Glutamatergic neuron (in vitro differentiated cells): Measurements from ENCODE around the gene SYNDIG1L. TPM values are rescaled to one million over a fixed set of nuclear protein-coding genes. Genes with fewer than 3 reads are reported as not detected.
"Not testable (repeated sequence)": the region's sequence is repeated elsewhere in the genome, so short reads cannot be mapped to it uniquely, and the experiment has no call there.

Source experiments
- DNase-seq: peaks from one replicate; pipeline ENCODE4 v3.0.0; 2022
- H3K27ac Mint-ChIP-seq: one replicate; pipeline ENCODE4 v1.8.0; 2020; ENCODE audit warnings: mild to moderate bottlenecking, mixed read lengths, inconsistent platforms; ENCODE audit not compliant: unreplicated experiment
- H3K27me3 Mint-ChIP-seq: one replicate; pipeline ENCODE4 v1.8.0; 2020; ENCODE audit warnings: mild to moderate bottlenecking, moderate library complexity, mixed read lengths, inconsistent platforms; ENCODE audit not compliant: unreplicated experiment
- H3K36me3 Mint-ChIP-seq: one replicate; pipeline ENCODE4 v1.8.0; 2020; ENCODE audit warnings: mild to moderate bottlenecking, mixed read lengths, inconsistent platforms; ENCODE audit not compliant: unreplicated experiment
- H3K4me1 Mint-ChIP-seq: one replicate; pipeline ENCODE4 v1.8.0; 2020; ENCODE audit warnings: mild to moderate bottlenecking, low read depth, mixed read lengths, inconsistent platforms; ENCODE audit not compliant: unreplicated experiment
- H3K4me3 Mint-ChIP-seq: one replicate; pipeline ENCODE4 v1.8.0; 2020; ENCODE audit warnings: mild to moderate bottlenecking, mixed read lengths, inconsistent platforms; ENCODE audit not compliant: unreplicated experiment
- H3K9me3 Mint-ChIP-seq: one replicate; pipeline ENCODE4 v1.8.0; 2020; ENCODE audit warnings: mild to moderate bottlenecking, moderate library complexity, mixed read lengths, inconsistent platforms; ENCODE audit not compliant: unreplicated experiment
- total RNA-seq: library from RNA; stranded (reverse); fragmentation: NEBNext Ultra II Directional; extraction: Animal tissue kit (Norgen Biotek cat#: 25700); gene quantifications from one replicate; pipeline ENCODE4 v1.2.1, GENCODE V29; 2021; ENCODE audit not compliant: unreplicated experiment
- TF ChIP-seq, protein P1 (sequence below): fragments of 200-600 bp; sonication (generic); IDR thresholded peaks from one replicate; pipeline ENCODE4 v1.5.0; 2021; ENCODE audit not compliant: partially characterized antibody, unreplicated experiment

SYNDIG1L gene
- total RNA-seq, 1 donor from 2014 or later, result 1.5 TPM

DNA sequence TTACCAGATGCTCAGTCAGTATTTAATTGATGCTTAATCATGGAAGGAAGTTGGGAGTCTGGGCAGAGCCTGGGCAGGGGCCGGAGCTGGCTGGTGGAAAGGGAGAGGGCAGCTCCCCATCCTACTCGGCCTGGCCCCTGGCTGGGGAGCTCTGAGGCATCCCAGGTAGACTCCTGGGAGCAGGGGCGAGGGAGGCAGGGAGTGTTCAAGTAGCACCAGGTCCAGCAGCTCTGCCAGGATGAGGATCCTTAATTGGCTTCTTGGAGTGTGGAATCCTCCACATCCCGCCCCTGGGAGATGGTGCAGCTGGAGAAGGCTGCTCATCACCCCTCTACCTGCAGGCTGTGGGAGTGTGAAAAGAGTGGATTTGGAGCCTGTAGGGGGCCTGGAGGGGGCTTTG, 30.9 kb downstream of the SYNDIG1L start:
- H3K4me3 Mint-ChIP-seq, result no peak overlapping the region
- H3K4me1 Mint-ChIP-seq, result peaks cover 21% of the 10 kb centered on the region
- no peaks in the 10 kb centered on the region for H3K36me3 Mint-ChIP-seq
- H3K27ac Mint-ChIP-seq, result no peak overlapping the region
- no peak for DNase-seq
- H3K9me3 Mint-ChIP-seq, result peaks cover 4% of the 10 kb centered on the region
- H3K27me3 Mint-ChIP-seq, result peaks cover 6% of the 10 kb centered on the region
- TF ChIP-seq, protein P1, sequence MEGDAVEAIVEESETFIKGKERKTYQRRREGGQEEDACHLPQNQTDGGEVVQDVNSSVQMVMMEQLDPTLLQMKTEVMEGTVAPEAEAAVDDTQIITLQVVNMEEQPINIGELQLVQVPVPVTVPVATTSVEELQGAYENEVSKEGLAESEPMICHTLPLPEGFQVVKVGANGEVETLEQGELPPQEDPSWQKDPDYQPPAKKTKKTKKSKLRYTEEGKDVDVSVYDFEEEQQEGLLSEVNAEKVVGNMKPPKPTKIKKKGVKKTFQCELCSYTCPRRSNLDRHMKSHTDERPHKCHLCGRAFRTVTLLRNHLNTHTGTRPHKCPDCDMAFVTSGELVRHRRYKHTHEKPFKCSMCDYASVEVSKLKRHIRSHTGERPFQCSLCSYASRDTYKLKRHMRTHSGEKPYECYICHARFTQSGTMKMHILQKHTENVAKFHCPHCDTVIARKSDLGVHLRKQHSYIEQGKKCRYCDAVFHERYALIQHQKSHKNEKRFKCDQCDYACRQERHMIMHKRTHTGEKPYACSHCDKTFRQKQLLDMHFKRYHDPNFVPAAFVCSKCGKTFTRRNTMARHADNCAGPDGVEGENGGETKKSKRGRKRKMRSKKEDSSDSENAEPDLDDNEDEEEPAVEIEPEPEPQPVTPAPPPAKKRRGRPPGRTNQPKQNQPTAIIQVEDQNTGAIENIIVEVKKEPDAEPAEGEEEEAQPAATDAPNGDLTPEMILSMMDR, result no peak

DNA sequence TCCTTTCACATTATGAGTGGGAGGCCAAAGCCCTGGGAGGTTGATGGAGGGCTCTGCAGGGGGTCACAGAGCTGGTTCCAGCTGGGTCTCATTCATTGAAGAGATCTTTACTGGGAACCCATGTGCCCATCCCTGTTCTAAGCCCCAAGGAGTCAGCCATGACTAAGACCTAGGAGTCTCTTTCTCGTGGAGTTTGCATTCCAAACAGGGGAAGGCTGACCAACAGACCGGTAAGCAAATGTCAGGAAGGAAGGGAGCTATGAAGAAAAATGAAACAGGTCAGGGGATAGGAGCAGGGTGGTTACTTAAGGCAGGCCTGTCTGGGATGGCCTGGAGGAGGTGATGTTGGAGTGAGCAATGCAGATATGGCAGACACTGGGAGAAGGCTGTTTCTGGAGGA, 31.5 kb downstream of the SYNDIG1L start:
- peaks cover 21% of the 10 kb centered on the region for H3K4me1 Mint-ChIP-seq
- peaks cover 4% of the 10 kb centered on the region for H3K9me3 Mint-ChIP-seq
- H3K27me3 Mint-ChIP-seq, result peaks cover 5% of the 10 kb centered on the region
- TF ChIP-seq, protein P1, result no peak
- H3K4me3 Mint-ChIP-seq, result no peak overlapping the region
- no peak for DNase-seq
- H3K27ac Mint-ChIP-seq, result no peak overlapping the region
- no peaks in the 10 kb centered on the region for H3K36me3 Mint-ChIP-seq

DNA sequence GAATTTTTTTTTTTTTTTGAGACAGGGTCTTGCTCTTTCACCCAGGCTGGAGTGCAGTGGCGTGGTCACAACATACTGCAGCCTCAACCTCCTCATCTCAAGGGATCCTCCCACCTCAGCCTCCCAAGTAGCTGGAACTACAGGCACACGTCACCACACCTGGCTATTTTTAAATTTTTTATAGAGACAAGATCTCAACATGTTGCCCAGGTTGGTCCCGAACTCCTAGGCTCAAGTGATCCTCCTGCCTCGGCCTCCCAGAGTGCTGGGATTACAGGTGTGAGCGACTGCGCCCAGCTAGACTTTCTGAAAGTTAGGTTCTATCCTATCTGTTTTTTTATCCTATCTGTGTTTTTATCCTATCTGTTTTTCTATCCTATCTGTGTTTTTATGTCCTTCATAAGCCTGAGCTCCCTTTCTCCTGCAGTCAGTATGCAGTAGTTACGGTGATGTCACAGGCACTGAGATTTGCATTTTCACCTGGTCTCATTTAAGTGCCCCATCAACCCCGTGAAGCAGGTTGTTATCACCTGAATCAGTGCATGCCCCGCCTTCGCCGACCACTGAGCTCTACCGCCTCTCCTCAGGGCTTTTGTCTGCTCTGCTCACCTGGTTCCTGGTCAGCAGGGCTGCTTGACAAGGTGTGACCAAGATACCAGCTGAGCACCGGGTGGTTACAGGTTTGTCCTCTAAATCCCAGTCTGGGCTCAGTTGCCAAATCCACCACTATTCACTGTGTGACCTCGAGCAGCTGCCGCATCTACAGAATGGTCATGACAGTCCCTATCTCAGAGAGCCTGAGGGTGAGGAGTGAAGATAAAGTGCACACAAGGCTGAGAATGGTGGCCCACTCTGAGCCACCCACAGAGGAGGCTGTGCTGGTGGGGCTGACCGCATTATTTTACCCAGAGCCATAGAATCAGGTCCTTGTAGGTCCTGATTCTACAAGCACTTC, 33.1 kb downstream of the SYNDIG1L start:
- Mint-ChIP-seq H3K27ac (peak overlapping the region; percentile 29), H3K27me3 (peaks cover 5% of the 10 kb centered on the region), H3K4me1 (peaks cover 21% of the 10 kb centered on the region), H3K9me3 (peaks cover 4% of the 10 kb centered on the region), H3K4me3 (no peak overlapping the region), H3K36me3 (no peaks in the 10 kb centered on the region)
- TF ChIP-seq, protein P1, result no peak
- DNase-seq, result no peak

DNA sequence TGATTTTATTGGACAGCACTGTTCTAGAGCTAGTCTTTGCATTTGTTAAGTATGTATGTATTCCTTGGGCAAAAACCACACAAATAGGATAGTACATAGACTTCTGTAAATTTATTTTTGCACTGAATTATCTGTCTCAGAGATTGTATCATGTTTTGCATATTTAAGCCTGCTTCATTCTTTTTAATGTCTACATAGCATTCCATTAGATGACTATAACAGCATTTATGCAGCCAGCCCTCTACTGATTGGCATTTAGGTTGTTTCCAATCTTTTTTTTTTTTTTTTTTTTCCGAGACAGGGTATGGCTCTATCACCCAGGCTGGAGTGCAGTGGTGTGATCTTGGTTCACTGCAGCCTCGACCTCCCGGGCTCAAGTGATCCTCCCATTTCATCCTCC, 34.5 kb downstream of the SYNDIG1L start:
- peaks cover 5% of the 10 kb centered on the region for H3K27me3 Mint-ChIP-seq
- no peak overlapping the region for H3K27ac Mint-ChIP-seq
- peaks cover 21% of the 10 kb centered on the region for H3K4me1 Mint-ChIP-seq
- DNase-seq, result no peak
- peaks cover 4% of the 10 kb centered on the region for H3K9me3 Mint-ChIP-seq
- H3K36me3 Mint-ChIP-seq, result no peaks in the 10 kb centered on the region
- TF ChIP-seq, protein P1, result no peak
- no peak overlapping the region for H3K4me3 Mint-ChIP-seq

DNA sequence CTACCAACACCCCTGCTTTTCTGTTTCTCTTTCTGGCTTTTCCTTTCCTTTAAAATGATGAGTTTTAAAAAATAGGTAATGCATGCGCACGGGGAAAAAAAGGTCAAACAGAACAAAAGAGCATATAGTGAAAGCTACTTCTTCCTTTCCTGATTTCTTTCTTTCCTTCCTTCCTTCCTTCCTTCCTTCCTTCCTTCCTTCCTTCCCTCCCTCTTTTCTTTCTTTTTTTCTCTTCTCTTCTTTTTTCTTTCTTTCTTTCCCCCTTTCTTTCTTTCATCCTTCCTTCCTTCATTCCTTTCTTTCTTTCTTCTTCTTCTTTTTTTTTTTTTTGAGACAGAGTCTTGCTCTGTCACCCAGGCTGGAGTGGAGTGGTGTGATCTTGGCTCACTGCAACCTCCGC, 35.5 kb downstream of the SYNDIG1L start:
- H3K4me3 Mint-ChIP-seq, H3K36me3 Mint-ChIP-seq, H3K9me3 Mint-ChIP-seq, H3K27ac Mint-ChIP-seq, H3K27me3 Mint-ChIP-seq, DNase-seq: not testable (repeated sequence)
- H3K4me1 Mint-ChIP-seq, result peaks cover 21% of the 10 kb centered on the region
